Endodermal cell (in vitro differentiated cells): ENCODE data around the gene CD6. TPM values are rescaled to one million over a fixed set of nuclear protein-coding genes. Genes with fewer than 3 reads are reported as not detected.

Source experiments
- DNase-seq: peaks from one replicate; pipeline ENCODE4 v3.0.0-alpha.2; 2017
- H3K27ac ChIP-seq: 2 replicates; pipeline ENCODE4 v1.5.1; 2013; ENCODE audit warnings: mild to moderate bottlenecking, low read depth, low read length, moderate library complexity
- H3K27me3 ChIP-seq: 2 replicates; pipeline ENCODE4 v1.6.1; 2013; ENCODE audit warnings: mild to moderate bottlenecking, low read length, moderate library complexity; ENCODE audit not compliant: insufficient read depth, control insufficient read depth, poor library complexity, severe bottlenecking
- H3K36me3 ChIP-seq: 2 replicates; pipeline ENCODE4 v1.7.0; 2013; ENCODE audit warnings: mild to moderate bottlenecking, low read length, moderate library complexity; ENCODE audit not compliant: control insufficient read depth, insufficient read depth
- H3K4me1 ChIP-seq: one replicate; pipeline ENCODE4 v1.7.0; 2013; ENCODE audit warnings: low read length; ENCODE audit not compliant: control insufficient read depth, insufficient read depth
- H3K4me3 ChIP-seq: 2 replicates; pipeline ENCODE4 v1.5.1; 2013; ENCODE audit warnings: mild to moderate bottlenecking, low read length, moderate library complexity
- H3K9ac ChIP-seq: 2 replicates; pipeline ENCODE4 v1.6.1; 2013; ENCODE audit warnings: mild to moderate bottlenecking, low read length, moderate library complexity; ENCODE audit not compliant: poor library complexity, severe bottlenecking; ENCODE audit errors: extremely low read depth
- H3K9me3 ChIP-seq: 2 replicates; pipeline ENCODE4 v1.6.1; 2013; ENCODE audit warnings: mild to moderate bottlenecking, low read length, moderate library complexity; ENCODE audit not compliant: control insufficient read depth
- H3K27ac Mint-ChIP-seq: 2 replicates; pipeline ENCODE4 v1.8.0; 2020; ENCODE audit warnings: mixed read lengths
- H3K27me3 Mint-ChIP-seq: 2 replicates; pipeline ENCODE4 v1.8.0; 2021; ENCODE audit warnings: mild to moderate bottlenecking, mixed read lengths; ENCODE audit not compliant: insufficient read depth
- H3K36me3 Mint-ChIP-seq: 2 replicates; pipeline ENCODE4 v1.8.0; 2020; ENCODE audit warnings: low read depth, mixed read lengths
- H3K4me1 Mint-ChIP-seq: 2 replicates; pipeline ENCODE4 v1.8.0; 2020; ENCODE audit warnings: mixed read lengths
- H3K4me3 Mint-ChIP-seq: 2 replicates; pipeline ENCODE4 v1.8.0; 2020; ENCODE audit warnings: mild to moderate bottlenecking, moderate library complexity, mixed read lengths
- H3K9me3 Mint-ChIP-seq: 2 replicates; pipeline ENCODE4 v1.8.0; 2020; ENCODE audit warnings: mild to moderate bottlenecking, mixed read lengths
- WGBS, 2 experiments: methylation state at CpG; one replicate each; pipeline versions ENCODE4 v1.1.5 to v1.1.7; 2013; ENCODE audit warnings: missing lambda C conversion rate in 2 of 2, mixed read lengths in 1 of 2; ENCODE audit not compliant: insufficient coverage in 1 of 2, insufficient read length in 1 of 2; 5-methylcytosine and 5-hydroxymethylcytosine counted together
- total RNA-seq, 2 donors: library from RNA; stranded (reverse); fragmentation: NEBNext Ultra II Directional in 1 of 2; extraction: Animal tissue kit (Norgen Biotek cat#: 25700) in 1 of 2; gene quantifications; 2 replicates in 1 of 2; 3 replicates in 1 of 2; pipeline ENCODE4 v1.2.1, GENCODE V29; 2021
- TF ChIP-seq, protein P1 (sequence below): fragments of 200-600 bp; sonication (generic); conservative IDR thresholded peaks from 2 replicates; pipeline ENCODE4 v1.5.0; 2021; ENCODE audit warnings: antibody characterized with exemption, mild to moderate bottlenecking

Gene CD6
- total RNA-seq, 2 donors from 2014 or later, result 1.5 to 1.6 TPM

DNA sequence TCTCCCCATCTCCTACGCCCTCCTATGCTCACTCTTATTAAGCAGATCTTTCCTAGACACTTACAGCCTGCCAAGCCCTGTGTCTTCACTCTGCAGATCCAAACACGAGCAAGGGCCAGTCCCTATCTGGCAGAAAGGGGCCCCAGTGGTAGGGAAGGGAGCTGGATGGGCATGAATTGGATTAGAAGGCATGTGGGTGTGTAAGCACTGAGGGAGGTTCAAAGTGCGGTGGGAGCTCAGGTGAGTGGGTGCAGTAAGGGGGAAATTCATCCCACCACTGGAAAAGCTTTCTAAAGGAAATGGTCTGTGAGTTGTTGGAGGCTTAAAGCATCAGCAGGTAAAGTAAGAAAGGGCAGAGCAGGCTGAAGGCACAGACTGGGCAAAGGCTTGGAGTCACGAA lies 41.7 kb upstream of the CD6 start:
- no peak overlapping the region for H3K27ac ChIP-seq
- TF ChIP-seq, protein P1, sequence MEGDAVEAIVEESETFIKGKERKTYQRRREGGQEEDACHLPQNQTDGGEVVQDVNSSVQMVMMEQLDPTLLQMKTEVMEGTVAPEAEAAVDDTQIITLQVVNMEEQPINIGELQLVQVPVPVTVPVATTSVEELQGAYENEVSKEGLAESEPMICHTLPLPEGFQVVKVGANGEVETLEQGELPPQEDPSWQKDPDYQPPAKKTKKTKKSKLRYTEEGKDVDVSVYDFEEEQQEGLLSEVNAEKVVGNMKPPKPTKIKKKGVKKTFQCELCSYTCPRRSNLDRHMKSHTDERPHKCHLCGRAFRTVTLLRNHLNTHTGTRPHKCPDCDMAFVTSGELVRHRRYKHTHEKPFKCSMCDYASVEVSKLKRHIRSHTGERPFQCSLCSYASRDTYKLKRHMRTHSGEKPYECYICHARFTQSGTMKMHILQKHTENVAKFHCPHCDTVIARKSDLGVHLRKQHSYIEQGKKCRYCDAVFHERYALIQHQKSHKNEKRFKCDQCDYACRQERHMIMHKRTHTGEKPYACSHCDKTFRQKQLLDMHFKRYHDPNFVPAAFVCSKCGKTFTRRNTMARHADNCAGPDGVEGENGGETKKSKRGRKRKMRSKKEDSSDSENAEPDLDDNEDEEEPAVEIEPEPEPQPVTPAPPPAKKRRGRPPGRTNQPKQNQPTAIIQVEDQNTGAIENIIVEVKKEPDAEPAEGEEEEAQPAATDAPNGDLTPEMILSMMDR, result no peak
- no peaks in the 10 kb centered on the region for H3K4me1 ChIP-seq
- H3K4me3 ChIP-seq, result no peak overlapping the region
- H3K4me1 Mint-ChIP-seq, result peaks cover 10% of the 10 kb centered on the region
- no peak overlapping the region for H3K27ac Mint-ChIP-seq
- peaks cover 8% of the 10 kb centered on the region for H3K27me3 Mint-ChIP-seq
- peaks cover 39% of the 10 kb centered on the region for H3K36me3 ChIP-seq
- peaks cover 48% of the 10 kb centered on the region for H3K36me3 Mint-ChIP-seq
- no peaks in the 10 kb centered on the region for H3K9me3 Mint-ChIP-seq
- no peak overlapping the region for H3K4me3 Mint-ChIP-seq
- WGBS, 2 experiments, result 89 to 95% methylated on average over 3 to 4 of the region's 4 CpGs
- no peak for DNase-seq
- no peaks in the 10 kb centered on the region for H3K27me3 ChIP-seq
- H3K9me3 ChIP-seq, result no peaks in the 10 kb centered on the region
- H3K9ac ChIP-seq, result no peak overlapping the region

DNA sequence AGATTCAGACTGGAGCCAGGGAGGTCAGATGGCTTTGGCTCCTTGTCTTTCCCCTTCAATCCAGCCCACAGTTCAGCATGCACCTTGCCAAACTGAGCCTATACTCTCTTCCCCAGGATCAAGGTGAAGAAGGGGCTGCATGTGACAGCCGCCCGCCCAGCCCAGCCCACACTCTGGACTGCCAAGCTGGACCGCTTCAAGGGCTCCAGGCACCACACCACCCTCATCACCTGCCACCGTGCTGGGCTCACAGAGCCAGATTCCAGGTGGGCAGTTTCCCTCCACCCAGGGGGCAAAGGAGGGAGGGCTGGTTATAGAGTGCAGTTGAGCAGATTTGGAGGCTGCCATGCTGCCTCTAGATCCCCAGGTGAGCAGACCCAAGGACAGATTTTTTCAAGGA lies 41.1 kb upstream of the CD6 start:
- H3K9me3 ChIP-seq, result no peaks in the 10 kb centered on the region
- 95 to 100% methylated on average over 1 to 4 of the region's 4 CpGs for WGBS, 2 experiments
- TF ChIP-seq, protein P1, result no peak
- Mint-ChIP-seq H3K36me3 (peaks cover 50% of the 10 kb centered on the region), H3K4me1 (peaks cover 7% of the 10 kb centered on the region), H3K27me3 (peaks cover 4% of the 10 kb centered on the region), H3K4me3 (no peak overlapping the region), H3K9me3 (no peaks in the 10 kb centered on the region), H3K27ac (no peak overlapping the region)
- DNase-seq, result no peak
- H3K27ac ChIP-seq, result no peak overlapping the region
- no peak overlapping the region for H3K4me3 ChIP-seq
- H3K9ac ChIP-seq, result no peak overlapping the region
- peaks cover 39% of the 10 kb centered on the region for H3K36me3 ChIP-seq
- H3K4me1 ChIP-seq, result no peaks in the 10 kb centered on the region
- no peaks in the 10 kb centered on the region for H3K27me3 ChIP-seq

DNA sequence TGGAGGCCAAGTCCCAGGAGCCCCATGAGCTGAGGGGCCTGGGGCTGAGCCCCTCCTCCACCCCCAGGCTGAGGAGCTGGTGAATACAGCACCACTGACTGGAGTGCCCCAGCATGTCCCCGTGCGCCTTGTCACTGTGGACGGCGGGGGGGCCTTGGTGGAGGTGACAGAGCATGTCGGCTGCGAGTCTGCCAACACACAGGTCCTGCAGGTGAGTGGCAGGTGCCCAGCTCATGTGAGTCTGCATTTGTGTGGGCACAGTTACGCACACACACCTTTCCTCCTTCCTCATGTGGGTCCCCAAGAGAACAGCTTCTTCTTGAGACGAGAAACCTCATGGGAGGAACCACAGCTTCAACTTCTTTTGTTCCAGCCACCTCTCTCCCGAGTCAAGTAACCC lies 39.6 kb upstream of the CD6 start:
- TF ChIP-seq, protein P1, result no peak
- Mint-ChIP-seq H3K36me3 (peaks cover 46% of the 10 kb centered on the region), H3K9me3 (no peaks in the 10 kb centered on the region), H3K27me3 (no peaks in the 10 kb centered on the region), H3K27ac (no peak overlapping the region), H3K4me3 (no peak overlapping the region), H3K4me1 (no peaks in the 10 kb centered on the region)
- no peak for DNase-seq
- H3K9ac ChIP-seq, result no peak overlapping the region
- WGBS, 2 experiments, result 91 to 99% methylated on average over 8 to 9 of the region's 9 CpGs
- H3K4me3 ChIP-seq, result no peak overlapping the region
- H3K27me3 ChIP-seq, result no peaks in the 10 kb centered on the region
- H3K9me3 ChIP-seq, result no peaks in the 10 kb centered on the region
- H3K36me3 ChIP-seq, result peaks cover 39% of the 10 kb centered on the region
- H3K27ac ChIP-seq, result no peak overlapping the region
- H3K4me1 ChIP-seq, result no peaks in the 10 kb centered on the region
